GM23338 (cell line): ENCODE results near the gene SLC7A14. TPM values are rescaled to one million over a fixed set of nuclear protein-coding genes. Genes with fewer than 3 reads are reported as not detected.

Experiments used
- ATAC-seq: fragments of 200-7000 bp; cut with Tn5 transposase; 3 replicates; pipeline ENCODE4 v1.9.1; 2020
- DNase-seq: peaks from one replicate; pipeline ENCODE4 v3.0.0-alpha.2; 2015; ENCODE audit warnings: low spot score
- H2AFZ ChIP-seq: fragments of 200-600 bp; sonication (generic); 2 replicates; pipeline ENCODE4 v1.8.0; 2016; ENCODE audit warnings: antibody characterized with exemption, mild to moderate bottlenecking, moderate library complexity
- H3F3A ChIP-seq: fragments of 200-600 bp; sonication (generic); replicated peaks from 2 replicates; pipeline ENCODE4 v1.8.0; 2017; ENCODE audit warnings: antibody characterized with exemption, mixed run types, low read depth
- H3K27ac ChIP-seq: fragments of 200-600 bp; sonication (generic); 2 replicates; pipeline ENCODE4 v1.6.1; 2016; ENCODE audit warnings: low read depth
- H3K27me3 ChIP-seq: fragments of 200-600 bp; sonication (generic); 2 replicates; pipeline ENCODE4 v1.8.0; 2016; ENCODE audit warnings: mild to moderate bottlenecking, mixed run types, moderate library complexity; ENCODE audit not compliant: insufficient read depth
- H3K36me3 ChIP-seq: fragments of 200-600 bp; sonication (generic); 2 replicates; pipeline ENCODE4 v1.8.0; 2016; ENCODE audit warnings: mild to moderate bottlenecking; ENCODE audit not compliant: insufficient read depth
- H3K4me1 ChIP-seq: fragments of 200-600 bp; sonication (generic); 2 replicates; pipeline ENCODE4 v1.8.0; 2016; ENCODE audit warnings: mild to moderate bottlenecking, moderate library complexity; ENCODE audit not compliant: insufficient read depth
- H3K4me2 ChIP-seq: fragments of 200-600 bp; sonication (generic); 2 replicates; pipeline ENCODE4 v1.7.1; 2017; ENCODE audit warnings: mixed run types
- H3K4me3 ChIP-seq: fragments of 200-600 bp; sonication (generic); 2 replicates; pipeline ENCODE4 v1.6.1; 2016; ENCODE audit warnings: mixed run types
- H3K79me2 ChIP-seq: fragments of 200-600 bp; sonication (generic); replicated peaks from 2 replicates; pipeline ENCODE4 v1.8.0; 2017; ENCODE audit warnings: mild to moderate bottlenecking; ENCODE audit not compliant: insufficient read depth
- H3K9me2 ChIP-seq: fragments of 200-600 bp; sonication (generic); 2 replicates; pipeline ENCODE4 v1.8.0; 2017; ENCODE audit not compliant: insufficient read depth
- H4K20me1 ChIP-seq: fragments of 200-600 bp; sonication (generic); replicated peaks from 2 replicates; pipeline ENCODE4 v1.8.0; 2017; ENCODE audit warnings: mild to moderate bottlenecking; ENCODE audit not compliant: insufficient read depth
- H3K27ac Mint-ChIP-seq: 2 replicates; pipeline ENCODE4 v1.8.0; 2020; ENCODE audit warnings: inconsistent platforms, mild to moderate bottlenecking, moderate library complexity, mixed read lengths
- H3K27me3 Mint-ChIP-seq: 3 replicates; pipeline ENCODE4 v1.8.0; 2022; ENCODE audit warnings: low read depth, mild to moderate bottlenecking, moderate library complexity, mixed read lengths, inconsistent platforms; ENCODE audit not compliant: insufficient read depth, poor library complexity
- H3K36me3 Mint-ChIP-seq: 3 replicates; pipeline ENCODE4 v1.8.0; 2021; ENCODE audit warnings: low read depth, mild to moderate bottlenecking, inconsistent platforms, moderate library complexity, mixed read lengths
- H3K4me1 Mint-ChIP-seq: 3 replicates; pipeline ENCODE4 v1.8.0; 2020; ENCODE audit warnings: mild to moderate bottlenecking, inconsistent platforms, mixed read lengths
- H3K4me3 Mint-ChIP-seq: 3 replicates; pipeline ENCODE4 v1.8.0; 2021; ENCODE audit warnings: moderate library complexity, mild to moderate bottlenecking, inconsistent platforms, mixed read lengths
- H3K9me3 Mint-ChIP-seq: 3 replicates; pipeline ENCODE4 v1.8.0; 2020; ENCODE audit warnings: moderate library complexity, mild to moderate bottlenecking, inconsistent platforms, mixed read lengths
- CREB1 ChIP-seq: fragments of 250-450 bp; sonication (Bioruptor Pico); IDR thresholded peaks from 2 replicates; pipeline ENCODE4 v1.5.0; 2020; ENCODE audit warnings: low read depth, mild to moderate bottlenecking, moderate library complexity
- CTCF ChIP-seq, 2 experiments: fragments of 200-600 bp in 1 of 2; sonication (generic) in 1 of 2; conservative IDR thresholded peaks; 2 replicates each; pipeline versions ENCODE4 v1.5.1 to v1.6.1; 2016 to 2017; ENCODE audit warnings: antibody characterized with exemption in 2 of 2, low read depth in 2 of 2, mild to moderate bottlenecking in 2 of 2, moderate library complexity in 1 of 2
- ETS1 ChIP-seq: IDR thresholded peaks from 2 replicates; pipeline ENCODE4 v1.6.1; 2016; ENCODE audit warnings: antibody characterized with exemption
- EZH2phosphoT487 ChIP-seq: fragments of 200-600 bp; sonication (generic); IDR thresholded peaks from one replicate; pipeline ENCODE4 v1.8.1; 2018; ENCODE audit warnings: antibody characterized with exemption; ENCODE audit not compliant: unreplicated experiment
- JUNB ChIP-seq: IDR thresholded peaks from one replicate; pipeline ENCODE4 v1.6.1; 2016; ENCODE audit warnings: antibody characterized with exemption; ENCODE audit not compliant: unreplicated experiment
- NANOG ChIP-seq: IDR thresholded peaks from 2 replicates; pipeline ENCODE4 v1.6.1; 2016; ENCODE audit warnings: antibody characterized with exemption, borderline replicate concordance
- POLR2AphosphoS5 ChIP-seq: IDR thresholded peaks from 2 replicates; pipeline ENCODE4 v1.6.1; 2016; ENCODE audit warnings: antibody characterized with exemption, low read depth
- REST ChIP-seq: IDR thresholded peaks from one replicate; pipeline ENCODE4 v1.6.1; 2018; ENCODE audit warnings: antibody characterized with exemption; ENCODE audit not compliant: unreplicated experiment
- ZNF462 ChIP-seq: fragments of 250-450 bp; sonication (Bioruptor Pico); IDR thresholded peaks from 2 replicates; pipeline ENCODE4 v1.5.0; 2020; ENCODE audit warnings: mild to moderate bottlenecking, moderate library complexity
- polyA plus RNA-seq: library from polyadenylated mRNA; unstranded; fragments of >200 nt; fragmentation: Nextera tagmentation; extraction: Ambion mirVana; gene quantifications from 2 replicates; pipeline ENCODE4 v1.2.1, GENCODE V29; 2016
- total RNA-seq: library from RNA; depleted of rRNA; stranded (reverse); fragments of >200 nt; shearing (Covaris generic); gene quantifications from 2 replicates; pipeline ENCODE4 v1.2.3, GENCODE V29; 2014

Gene SLC7A14
- total and polyA plus RNA-seq, 2 experiments from 2014 or later, result 0.49 to 0.82 TPM

- H3K27ac Mint-ChIP-seq, result no peak overlapping the region
Observed at GRCh38 chr3:170500995-170501394, 84.9 kb downstream of the SLC7A14 start.

GRCh38 chr3:170500462-170500861 is 85.4 kb downstream of the SLC7A14 start:
- H3K4me3 Mint-ChIP-seq, result no peak overlapping the region
- H3K36me3 ChIP-seq, result no peaks in the 10 kb centered on the region
- no peak for DNase-seq
- H3K36me3 Mint-ChIP-seq, result no peaks in the 10 kb centered on the region; the same call in 2 of the 3 replicates
- H3K27me3 Mint-ChIP-seq, result peaks cover 3% of the 10 kb centered on the region
- H3K4me1 Mint-ChIP-seq, result no peaks in the 10 kb centered on the region; the same call in 2 of the 3 replicates
- H3K4me1 ChIP-seq, result no peaks in the 10 kb centered on the region
- no peaks in the 10 kb centered on the region for H3K9me2 ChIP-seq
- H3K79me2 ChIP-seq, result no peaks in the 10 kb centered on the region
- no peaks in the 10 kb centered on the region for H3K27me3 ChIP-seq
- H3K27ac ChIP-seq, result no peak overlapping the region
- no peaks in the 10 kb centered on the region for H4K20me1 ChIP-seq
- no peak overlapping the region for H3K4me2 ChIP-seq
- TF ChIP-seq POLR2AphosphoS5, result no peak
- no peak for TF ChIP-seq REST
- no peak for TF ChIP-seq CREB1
- TF ChIP-seq ZNF462 (CRISPR knock-in tag), result no peak
- TF ChIP-seq CTCF (conservative IDR thresholded peaks at IDR 0.05; ENCODE audit: low read depth in 2 of 2), result no peak
- no peak for TF ChIP-seq NANOG
- H3K4me3 ChIP-seq, result no peak overlapping the region
- H3K27ac Mint-ChIP-seq, result no peak overlapping the region
- no peaks in the 10 kb centered on the region for H3K9me3 Mint-ChIP-seq
- ATAC-seq, result no peak
- H3F3A ChIP-seq, result no peaks in the 10 kb centered on the region
- H2AFZ ChIP-seq, result no peak overlapping the region

More at GRCh38 chr3:170500995-170501394, 84.9 kb downstream of the SLC7A14 start:
- ATAC-seq, result no peak
- Histone ChIP-seq H3K27me3 (no peaks in the 10 kb centered on the region), H3K4me1 (no peaks in the 10 kb centered on the region), H3K36me3 (no peaks in the 10 kb centered on the region), H3K9me2 (no peaks in the 10 kb centered on the region), H3K4me2 (no peak overlapping the region), H3K27ac (no peak overlapping the region), H2AFZ (no peak overlapping the region), H3F3A (no peaks in the 10 kb centered on the region), H3K79me2 (no peaks in the 10 kb centered on the region), H3K4me3 (no peak overlapping the region), H4K20me1 (no peaks in the 10 kb centered on the region)
- peak; percentile 12 for DNase-seq
- Mint-ChIP-seq H3K4me3 (no peak overlapping the region), H3K4me1 (no peaks in the 10 kb centered on the region; the same call in 2 of the 3 replicates), H3K27me3 (no peaks in the 10 kb centered on the region), H3K9me3 (no peaks in the 10 kb centered on the region), H3K36me3 (no peaks in the 10 kb centered on the region; the same call in 2 of the 3 replicates)
- no peak for TF ChIP-seq JUNB
- no peak for TF ChIP-seq EZH2phosphoT487
- no peak for TF ChIP-seq POLR2AphosphoS5
- no peak for TF ChIP-seq ETS1
